H1 (cell line): Measurements from ENCODE around the gene LSM6. TPM values are rescaled to one million over a fixed set of nuclear protein-coding genes. Genes with fewer than 3 reads are reported as not detected.

ENCODE experiments used
- CTCF ChIA-PET: fragments of 300-600 bp; sonication (Branson Sonifier 250); formaldehyde crosslinking; loops from one replicate; lab custom pipeline; 2021; ENCODE audit not compliant: partially characterized antibody; lab: Charles Lee
- POLR2A ChIA-PET: fragments of 300-600 bp; sonication (Branson Sonifier 250); formaldehyde crosslinking; loops from one replicate; lab custom pipeline; 2021; ENCODE audit warnings: inconsistent platforms; ENCODE audit not compliant: partially characterized antibody; lab: Charles Lee
- DNase-seq, 2 experiments: peaks; one replicate each; pipeline versions ENCODE4 v3.0.0 to v3.0.0-alpha.2; 2010 to 2022; ENCODE audit warnings: low spot score in 2 of 2, low read depth in 1 of 2, mixed read lengths in 1 of 2
- FAIRE-seq: peaks from 2 replicates; lab custom pipeline; 2011; peaks lifted over from hg19 to GRCh38; lab: Jason Lieb, UNC
- H2AFZ ChIP-seq: 2 replicates; pipeline ENCODE4 v1.8.1; 2012; ENCODE audit warnings: low read length, inconsistent platforms
- H2AK5ac ChIP-seq: 2 replicates; pipeline ENCODE4 v1.6.1; 2013; ENCODE audit warnings: low read depth, low read length
- H2BK120ac ChIP-seq: replicated peaks from 2 replicates; pipeline ENCODE3; 2013; ENCODE audit warnings: low read depth, low read length, inconsistent platforms
- H2BK12ac ChIP-seq: 2 replicates; pipeline ENCODE4 v1.6.1; 2013; ENCODE audit warnings: low read depth, low read length
- H2BK15ac ChIP-seq: 2 replicates; pipeline ENCODE4 v1.6.1; 2013; ENCODE audit warnings: low read length
- H2BK20ac ChIP-seq: 2 replicates; pipeline ENCODE4 v1.6.1; 2013; ENCODE audit warnings: low read length
- H2BK5ac ChIP-seq: 2 replicates; pipeline ENCODE4 v1.6.1; 2013; ENCODE audit warnings: low read depth, low read length
- H3K14ac ChIP-seq: 2 replicates; pipeline ENCODE4 v1.6.1; 2013; ENCODE audit warnings: inconsistent platforms; ENCODE audit not compliant: insufficient read length
- H3K18ac ChIP-seq: 2 replicates; pipeline ENCODE4 v1.6.1; 2013; ENCODE audit warnings: low read length; ENCODE audit errors: extremely low read depth
- H3K23ac ChIP-seq: 2 replicates; pipeline ENCODE4 v1.6.1; 2013; ENCODE audit warnings: inconsistent platforms; ENCODE audit not compliant: insufficient read length
- H3K23me2 ChIP-seq: 2 replicates; pipeline ENCODE4 v1.6.1; 2013; ENCODE audit warnings: low read depth, low read length
- H3K27ac ChIP-seq: 2 replicates; pipeline ENCODE4 v1.6.1; 2011; ENCODE audit warnings: low read depth, low read length, inconsistent platforms
- H3K27me3 ChIP-seq, 4 experiments: replicated peaks in 1 of 4; 1 replicate in 1 of 4; 2 replicates in 3 of 4; pipeline versions ENCODE4 v1.6.1 to v1.8.1; 2011 to 2013; ENCODE audit warnings: low read length in 3 of 4, mild to moderate bottlenecking in 3 of 4, inconsistent platforms in 2 of 4, mixed read lengths in 2 of 4, moderate library complexity in 1 of 4; ENCODE audit not compliant: control insufficient read depth in 3 of 4, insufficient read depth in 3 of 4; ENCODE audit errors: extremely low read depth in 1 of 4
- H3K36me3 ChIP-seq, 4 experiments: 2 replicates each; pipeline versions ENCODE4 v1.6.1 to v1.8.1; 2011 to 2013; ENCODE audit warnings: mild to moderate bottlenecking in 4 of 4, low read length in 3 of 4, moderate library complexity in 2 of 4, control low read depth in 1 of 4, inconsistent platforms in 1 of 4; ENCODE audit not compliant: insufficient read depth in 4 of 4, control insufficient read depth in 2 of 4
- H3K4ac ChIP-seq: replicated peaks from 2 replicates; pipeline ENCODE3; 2013; ENCODE audit warnings: low read length, low read depth, mixed read lengths, inconsistent platforms; ENCODE audit not compliant: insufficient read length
- H3K4me1 ChIP-seq, 4 experiments: replicated peaks in 1 of 4; 1 replicate in 1 of 4; 2 replicates in 3 of 4; pipeline versions ENCODE4 v1.6.1 to v1.8.1; 2011 to 2013; ENCODE audit warnings: low read length in 3 of 4, inconsistent platforms in 2 of 4, mixed read lengths in 1 of 4; ENCODE audit not compliant: insufficient read depth in 4 of 4, control insufficient read depth in 3 of 4
- H3K4me2 ChIP-seq, 2 experiments: 2 replicates each; pipeline versions ENCODE4 v1.6.1 to v1.8.1; 2011 to 2013; ENCODE audit warnings: low read depth in 2 of 2, low read length in 2 of 2, control low read depth in 1 of 2, inconsistent platforms in 1 of 2, mild to moderate bottlenecking in 1 of 2; ENCODE audit not compliant: insufficient read depth in 1 of 2
- H3K4me3 ChIP-seq, 4 experiments: fragments of 200-600, 300-600 bp in 1 of 4; sonication (generic), shearing (Covaris generic), sonication (Bioruptor Twin) in 1 of 4; 2 replicates each; pipeline versions ENCODE4 v1.5.1 to v1.8.1; 2011 to 2016; ENCODE audit warnings: low read length in 4 of 4, low read depth in 3 of 4, control low read depth in 2 of 4, inconsistent platforms in 2 of 4, mild to moderate bottlenecking in 2 of 4, mixed read lengths in 1 of 4, moderate library complexity in 1 of 4; ENCODE audit not compliant: insufficient read depth in 2 of 4; ENCODE audit errors: extremely low read depth in 1 of 4
- H3K56ac ChIP-seq: replicated peaks from 2 replicates; pipeline ENCODE3; 2013; ENCODE audit warnings: low read depth, mild to moderate bottlenecking, mixed read lengths, low read length, inconsistent platforms; ENCODE audit not compliant: insufficient read length
- H3K79me1 ChIP-seq: 2 replicates; pipeline ENCODE4 v1.6.1; 2013; ENCODE audit warnings: low read depth, low read length, control low read depth
- H3K79me2 ChIP-seq, 2 experiments: 2 replicates each; pipeline versions ENCODE4 v1.6.1 to v1.8.1; 2012 to 2013; ENCODE audit warnings: low read length in 2 of 2, mild to moderate bottlenecking in 2 of 2, inconsistent platforms in 1 of 2; ENCODE audit not compliant: insufficient read depth in 2 of 2, control insufficient read depth in 1 of 2
- H3K9ac ChIP-seq, 4 experiments: replicated peaks in 1 of 4; 1 replicate in 1 of 4; 2 replicates in 3 of 4; pipeline versions ENCODE4 v1.6.1 to v1.8.1; 2011 to 2013; ENCODE audit warnings: low read depth in 3 of 4, low read length in 3 of 4, control low read depth in 2 of 4, mild to moderate bottlenecking in 2 of 4, moderate library complexity in 2 of 4, inconsistent platforms in 1 of 4; ENCODE audit errors: extremely low read depth in 1 of 4
- H3K9me3 ChIP-seq, 2 experiments: 2 replicates each; pipeline versions ENCODE4 v1.6.1 to v1.8.1; 2012 to 2013; ENCODE audit warnings: mild to moderate bottlenecking in 2 of 2, moderate library complexity in 2 of 2, control low read depth in 1 of 2, inconsistent platforms in 1 of 2, low read depth in 1 of 2, low read length in 1 of 2, mixed read lengths in 1 of 2; ENCODE audit not compliant: insufficient read depth in 2 of 2
- H4K20me1 ChIP-seq, 2 experiments: replicated peaks in 1 of 2; 2 replicates each; pipeline versions ENCODE3 to v1.8.1; 2011 to 2013; ENCODE audit warnings: inconsistent platforms in 2 of 2, low read length in 2 of 2, mild to moderate bottlenecking in 1 of 2; ENCODE audit not compliant: insufficient read depth in 2 of 2, control insufficient read depth in 1 of 2
- H4K5ac ChIP-seq: 2 replicates; pipeline ENCODE4 v1.6.1; 2013; ENCODE audit warnings: low read length, low read depth, mixed read lengths, inconsistent platforms; ENCODE audit not compliant: insufficient read length
- H4K8ac ChIP-seq: 2 replicates; pipeline ENCODE4 v1.8.0; 2013; ENCODE audit warnings: mild to moderate bottlenecking, moderate library complexity, low read length, inconsistent platforms; ENCODE audit not compliant: insufficient read depth; ENCODE audit errors: extremely low read depth
- H4K91ac ChIP-seq: replicated peaks from 2 replicates; pipeline ENCODE3; 2013; ENCODE audit warnings: low read length, mixed read lengths, inconsistent platforms; ENCODE audit not compliant: insufficient read length
- SRF ChIP-seq: IDR thresholded peaks from 2 replicates; pipeline ENCODE4 v1.6.1; 2011; ENCODE audit warnings: mild to moderate bottlenecking, low read depth, low read length, moderate library complexity
- WGBS, 2 experiments: shearing (Covaris generic) in 1 of 2; methylation state at CpG; one replicate each; pipeline versions ENCODE4 v1.1.6 to v1.1.7; 2013 to 2015; ENCODE audit warnings: low lambda C conversion rate in 2 of 2, mixed read lengths in 2 of 2, inconsistent platforms in 1 of 2, low coverage in 1 of 2, missing lambda C conversion rate in 1 of 2; ENCODE audit not compliant: insufficient replicate concordance in 2 of 2, insufficient coverage in 1 of 2, insufficient read length in 1 of 2; ENCODE audit errors: extremely low coverage in 1 of 2, missing lambda C conversion rate in 1 of 2; 5-methylcytosine and 5-hydroxymethylcytosine counted together
- polyA plus RNA-seq, 7 experiments: library from polyadenylated mRNA; depleted of rRNA in 3 of 7; stranded (reverse) in 5 of 7; unstranded in 2 of 7; fragments of >200 nt in 5 of 7; fragments of 200-250 nt in 2 of 7; gene quantifications; 1 replicate in 5 of 7; 2 replicates in 1 of 7; 4 replicates in 1 of 7; pipeline versions ENCODE4 v1.2.1 to v1.2.3, GENCODE V29; 2011 to 2013; ENCODE audit warnings: missing spikeins in 2 of 7, mixed read lengths in 2 of 7
- total RNA-seq: library from RNA; stranded (reverse); fragmentation: NEBNext Ultra II Directional; extraction: Animal tissue kit (Norgen Biotek cat#: 25700); gene quantifications from 2 replicates; pipeline ENCODE4 v1.2.1, GENCODE V29; 2021

LSM6 gene
- total and polyA plus RNA-seq, 2 of the 8 experiments (the other 6 are each of a cell fraction or from before 2014, with no cell fraction given): 40.2 to 63.4 TPM

- no peak overlapping the region for H3K27ac ChIP-seq
- POLR2A ChIA-PET: no interaction called here
- H4K20me1 ChIP-seq: no peaks in the 10 kb centered on the region
- no peak overlapping the region for H4K8ac ChIP-seq
- no peak for TF ChIP-seq SRF
- TF ChIP-seq, all 59 proteins: peak for 0
- H2BK120ac ChIP-seq: no peak overlapping the region
- FAIRE-seq (no peak), DNase-seq (no peak)
- H3K36me3 ChIP-seq: no peaks in the 10 kb centered on the region
- no peak overlapping the region for H3K23ac ChIP-seq
- no peak overlapping the region for H3K18ac ChIP-seq
- no peaks in the 10 kb centered on the region for H3K23me2 ChIP-seq
- H3K79me1 ChIP-seq: no peaks in the 10 kb centered on the region
- WGBS, 2 experiments: 83% methylated on average over 2 of the region's 2 CpGs; no CpG with 5 or more reads in 1 of the 2 experiments
- H2BK15ac ChIP-seq: no peak overlapping the region
- no peak overlapping the region for H3K9ac ChIP-seq
- H3K56ac ChIP-seq: no peak overlapping the region
- H2BK5ac ChIP-seq: no peak overlapping the region
- H3K4me3 ChIP-seq: no peak overlapping the region
- no peaks in the 10 kb centered on the region for H3K4me1 ChIP-seq
- CTCF ChIA-PET: interaction anchor here (1.0 kb wide), 1 partner anchor 29 kb away, joined by 3 read pairs; no protein-coding TSS in a partner anchor
- no peak overlapping the region for H4K91ac ChIP-seq
- H3K27me3 ChIP-seq: no peaks in the 10 kb centered on the region
- H2BK12ac ChIP-seq: no peak overlapping the region
- no peaks in the 10 kb centered on the region for H3K9me3 ChIP-seq
- H3K14ac ChIP-seq: no peak overlapping the region
- no peak overlapping the region for H2AFZ ChIP-seq
- H2BK20ac ChIP-seq: no peak overlapping the region
- H3K79me2 ChIP-seq: no peaks in the 10 kb centered on the region
- no peak overlapping the region for H2AK5ac ChIP-seq
- H3K4ac ChIP-seq: no peak overlapping the region
- H3K4me2 ChIP-seq: no peak overlapping the region
- no peak overlapping the region for H4K5ac ChIP-seq
Observed at GRCh38 chr4:146202665-146203064, 27.1 kb downstream of the LSM6 start.
